Retina (tissue), 1 donor: ENCODE data around the gene METTL25B.

Experiments
- DNase-seq: peaks from one replicate; pipeline ENCODE4 v3.0.0-alpha.2; 2016

The METTL25B gene

DNA sequence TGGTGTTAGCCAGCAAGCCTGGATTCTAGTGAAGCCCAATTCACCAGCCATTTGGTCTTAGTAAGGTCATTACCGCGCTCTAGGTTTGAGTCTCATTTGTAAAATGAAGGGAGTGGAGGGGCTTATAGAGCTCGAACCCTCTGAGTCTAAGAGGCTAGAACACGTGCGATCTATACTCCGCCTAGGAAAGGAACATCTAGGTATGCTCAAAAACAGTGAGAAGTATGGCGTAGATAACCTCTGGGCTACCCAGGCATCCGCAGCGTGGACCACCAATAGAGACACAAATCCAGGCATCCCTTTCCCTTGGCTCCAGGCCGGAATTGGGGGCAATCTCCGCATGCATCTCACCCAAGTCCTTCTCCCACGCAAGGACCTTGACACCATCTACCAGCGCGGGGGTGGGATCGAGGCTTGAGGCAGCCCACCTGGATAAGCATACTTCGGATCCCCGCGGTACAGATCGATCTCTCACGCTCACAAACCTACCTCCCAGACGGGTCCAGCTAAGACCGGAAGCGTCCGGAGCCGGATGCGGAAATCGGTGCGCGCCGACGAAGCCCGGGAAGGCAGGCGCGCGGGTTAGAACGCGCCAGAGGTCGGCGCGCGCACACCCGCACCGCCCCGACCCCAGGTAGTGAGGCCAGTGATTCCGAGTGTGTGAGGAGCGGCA is at the start of gene METTL25B:
TSS of gene METTL25B (plus strand) at position 544 of the 673 bp plus-strand sequence. CDS start 636 bp downstream, outside the sequence.
- DNase-seq, result peak; percentile 84

DNA sequence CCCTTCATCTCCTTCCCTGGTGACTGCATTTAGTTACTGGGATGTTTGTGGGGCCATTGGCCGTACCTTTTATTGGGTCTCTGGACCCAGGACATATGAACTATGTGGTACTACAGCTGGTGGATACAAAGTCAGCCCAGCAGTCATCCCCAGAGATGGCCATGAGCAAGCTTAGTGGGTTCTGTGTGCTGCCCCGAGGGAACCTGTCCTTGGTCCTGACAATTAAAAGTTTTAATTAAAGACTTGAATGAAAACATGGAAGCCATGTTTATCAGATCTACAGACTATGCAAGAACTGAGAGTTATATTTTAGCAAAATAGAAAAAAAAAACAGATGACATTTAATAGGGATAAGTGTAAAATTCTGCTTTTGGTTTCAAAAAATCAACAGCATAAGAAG is 48.2 kb upstream of the METTL25B start:
- no peak for DNase-seq

DNA sequence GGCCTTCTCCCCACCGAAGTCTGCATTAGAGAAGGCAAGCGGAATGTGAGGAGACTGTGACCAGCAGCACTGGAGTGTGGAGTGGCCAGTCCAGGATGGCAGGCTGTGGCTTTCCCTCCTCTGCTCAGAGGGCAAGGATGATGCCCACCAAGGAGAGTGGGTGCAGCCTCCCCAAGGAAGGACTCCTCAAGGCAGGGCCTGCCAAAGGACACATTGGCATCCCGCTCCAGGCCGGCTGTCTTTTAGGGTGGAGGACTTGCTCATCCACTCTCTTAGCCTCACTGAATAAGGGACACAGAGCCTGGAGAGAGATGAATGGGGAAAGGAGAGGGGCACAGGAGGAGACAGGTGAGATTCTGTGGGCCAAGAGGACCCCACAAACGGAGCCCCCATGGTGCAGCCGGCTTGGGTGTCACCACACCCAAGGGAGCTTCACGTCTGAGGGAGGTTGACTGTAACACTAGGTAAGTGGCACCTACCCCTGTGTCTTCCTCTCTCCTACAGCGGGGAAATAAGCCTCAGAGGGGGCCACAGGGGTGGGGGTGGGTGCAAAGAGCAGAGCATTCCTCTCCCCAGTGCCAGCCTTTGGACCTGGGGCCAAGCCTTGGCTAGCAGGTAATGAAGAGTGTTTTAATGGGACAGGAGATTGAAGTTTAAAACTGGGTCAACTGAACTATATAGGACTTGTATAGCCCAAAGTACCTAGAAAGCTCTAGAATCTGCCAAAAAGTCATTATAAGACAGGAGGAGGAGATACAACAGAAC is 46.9 kb upstream of the METTL25B start:
- DNase-seq, result no peak

- DNase-seq, result no peak
Observed at GRCh38 chr1:156682166-156682890, 45.9 kb upstream of the METTL25B start.

DNA sequence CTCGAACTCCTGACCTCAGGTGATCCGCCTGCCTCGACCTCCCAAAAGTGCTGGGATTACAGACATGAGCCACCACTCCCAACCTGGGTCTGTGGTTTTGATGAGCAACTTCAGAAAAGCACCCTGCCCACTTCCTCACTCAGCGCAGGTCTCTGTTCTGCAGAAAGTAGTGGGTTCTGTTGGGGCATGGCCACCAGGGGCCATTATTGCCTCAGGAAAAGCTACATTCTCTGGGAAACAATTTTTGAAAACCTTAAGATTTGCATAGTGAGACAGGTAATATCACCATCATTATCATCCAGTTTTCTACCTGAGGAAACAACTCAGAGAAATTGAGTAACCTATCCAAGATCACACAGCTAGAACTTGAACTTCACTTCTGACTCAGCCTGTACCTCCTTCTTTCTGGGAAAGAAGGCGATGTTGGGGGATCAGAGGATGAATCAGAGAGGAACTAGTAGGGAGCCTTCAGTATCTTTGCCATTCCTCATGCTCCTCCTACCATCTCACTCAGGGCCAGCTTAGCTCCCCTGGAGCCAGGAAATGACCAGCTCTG is 44.0 kb upstream of the METTL25B start:
- no peak for DNase-seq

DNA sequence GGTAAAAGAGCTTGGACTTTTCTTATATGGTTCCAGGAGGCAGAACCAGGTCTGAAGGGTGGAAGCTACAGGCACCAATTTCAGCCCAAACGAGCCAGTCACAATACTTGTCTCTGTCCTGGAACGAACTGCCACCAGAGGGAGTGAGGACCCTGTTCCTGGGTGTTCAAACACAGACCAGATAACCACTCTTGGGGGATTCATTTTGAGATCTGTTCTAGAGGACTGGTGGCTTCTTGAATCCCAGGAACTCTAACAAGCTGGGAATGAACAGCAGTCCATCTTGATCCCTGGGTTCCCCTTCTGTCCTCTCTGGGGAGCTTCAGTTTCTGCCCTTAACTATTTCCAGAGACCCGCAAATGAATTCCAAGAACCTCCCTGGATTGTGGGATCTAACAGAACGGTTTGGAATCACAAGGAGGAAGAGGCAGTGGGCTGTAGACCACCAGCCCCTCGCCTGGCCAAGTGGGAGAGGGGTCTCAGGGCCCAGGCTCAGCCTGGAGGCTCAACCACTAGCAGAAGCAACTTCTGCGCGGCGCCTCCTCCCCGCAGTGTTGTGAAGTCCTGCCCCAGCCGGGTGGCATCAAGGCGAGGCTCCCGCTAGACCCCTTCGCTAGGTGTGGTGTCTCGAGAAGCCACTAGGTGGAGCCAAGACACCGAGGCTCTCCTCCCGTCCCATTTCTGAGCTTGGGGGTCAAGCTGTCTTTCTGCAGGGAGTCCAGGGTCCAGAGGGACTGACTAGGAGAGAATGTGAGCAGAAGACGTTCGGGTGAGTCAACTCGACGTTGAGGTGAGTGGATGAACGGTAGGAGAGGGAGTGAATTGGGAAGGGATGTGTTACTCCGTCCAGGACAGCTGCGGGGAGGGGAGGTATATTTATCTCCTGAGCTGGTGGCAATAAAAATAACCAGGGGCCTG is 39.0 kb upstream of the METTL25B start:
- peak; percentile 95 for DNase-seq

DNA sequence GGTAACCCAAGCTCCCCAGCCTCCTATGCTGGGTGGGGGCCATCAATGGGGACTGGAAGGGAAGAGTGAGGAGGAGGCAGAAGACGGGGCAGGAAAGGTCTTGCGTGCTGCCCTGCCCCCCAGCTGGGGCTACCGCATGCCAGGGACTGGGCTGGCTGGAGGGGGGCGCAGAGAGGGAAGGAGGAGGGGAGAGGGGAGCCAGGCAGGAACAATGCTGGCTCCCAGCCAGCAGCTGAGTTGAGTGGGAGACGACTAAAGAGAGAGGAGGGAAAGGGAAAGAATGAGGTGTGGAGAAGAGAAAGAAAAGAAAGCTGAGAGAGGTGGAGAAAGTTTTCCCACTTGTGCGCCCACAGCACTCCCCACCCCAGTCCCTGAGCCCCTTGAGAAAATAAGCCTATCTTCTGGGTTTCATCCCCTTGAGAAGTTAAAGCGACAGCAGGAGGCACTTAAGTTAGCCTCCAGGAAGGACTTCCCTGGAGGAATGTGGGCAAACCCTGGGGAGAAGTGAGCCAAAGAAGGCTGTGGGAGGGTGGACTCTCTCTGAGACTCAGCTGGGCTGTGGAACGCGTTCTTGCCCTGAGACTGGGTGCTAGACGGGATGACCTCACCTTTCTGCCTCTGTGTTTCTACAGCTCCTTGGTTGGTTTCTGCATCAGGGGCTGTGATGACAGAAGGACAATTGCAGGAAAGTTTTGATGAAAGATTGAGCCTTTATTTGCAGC is 38.2 kb upstream of the METTL25B start:
- DNase-seq, result no peak

DNA sequence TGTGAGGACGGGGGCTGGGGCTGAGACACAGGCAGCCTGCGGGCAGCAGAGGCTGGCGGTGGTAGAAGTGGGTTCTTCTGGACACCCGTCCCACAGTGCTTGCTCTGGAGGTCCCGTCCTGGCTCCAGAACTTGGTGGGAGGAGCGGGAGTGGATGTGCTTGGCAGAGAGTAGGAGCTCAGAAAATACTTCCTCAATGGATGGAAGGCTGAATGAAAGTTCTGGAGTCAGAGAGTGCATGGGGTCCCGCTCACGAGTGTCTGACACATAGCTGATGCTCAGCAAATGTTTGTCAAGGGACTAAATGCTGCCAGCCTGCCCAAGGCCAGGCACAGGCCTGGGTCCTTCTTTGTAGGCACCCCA is 37.6 kb upstream of the METTL25B start:
- no peak for DNase-seq

DNA sequence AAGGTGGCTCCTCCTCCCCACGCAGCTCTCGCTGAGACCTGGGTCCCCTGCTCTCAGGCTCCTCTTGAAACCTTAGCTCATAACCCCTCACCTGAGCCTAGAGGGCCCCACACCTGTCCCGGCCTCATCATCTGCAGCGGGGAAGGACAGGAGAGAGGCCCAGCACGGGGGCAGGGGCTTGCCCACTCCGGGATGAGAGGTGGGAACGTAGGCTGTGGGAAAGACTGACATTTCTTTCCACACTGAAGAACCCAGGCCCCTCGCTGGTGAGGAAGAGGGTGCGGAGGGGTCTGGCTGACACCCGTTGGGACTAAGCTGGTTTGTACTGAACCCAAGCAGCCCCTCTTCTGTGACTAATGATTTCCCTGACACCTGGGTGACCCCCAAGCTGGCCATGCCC is 37.1 kb upstream of the METTL25B start:
- no peak for DNase-seq

- no peak for DNase-seq
Observed at GRCh38 chr1:156691665-156692440, 36.4 kb upstream of the METTL25B start.

- no peak for DNase-seq
Observed at GRCh38 chr1:156692441-156692924, 35.8 kb upstream of the METTL25B start.

GRCh38 chr1:156692925-156693847 is 35.1 kb upstream of the METTL25B start:
- no peak for DNase-seq

DNA sequence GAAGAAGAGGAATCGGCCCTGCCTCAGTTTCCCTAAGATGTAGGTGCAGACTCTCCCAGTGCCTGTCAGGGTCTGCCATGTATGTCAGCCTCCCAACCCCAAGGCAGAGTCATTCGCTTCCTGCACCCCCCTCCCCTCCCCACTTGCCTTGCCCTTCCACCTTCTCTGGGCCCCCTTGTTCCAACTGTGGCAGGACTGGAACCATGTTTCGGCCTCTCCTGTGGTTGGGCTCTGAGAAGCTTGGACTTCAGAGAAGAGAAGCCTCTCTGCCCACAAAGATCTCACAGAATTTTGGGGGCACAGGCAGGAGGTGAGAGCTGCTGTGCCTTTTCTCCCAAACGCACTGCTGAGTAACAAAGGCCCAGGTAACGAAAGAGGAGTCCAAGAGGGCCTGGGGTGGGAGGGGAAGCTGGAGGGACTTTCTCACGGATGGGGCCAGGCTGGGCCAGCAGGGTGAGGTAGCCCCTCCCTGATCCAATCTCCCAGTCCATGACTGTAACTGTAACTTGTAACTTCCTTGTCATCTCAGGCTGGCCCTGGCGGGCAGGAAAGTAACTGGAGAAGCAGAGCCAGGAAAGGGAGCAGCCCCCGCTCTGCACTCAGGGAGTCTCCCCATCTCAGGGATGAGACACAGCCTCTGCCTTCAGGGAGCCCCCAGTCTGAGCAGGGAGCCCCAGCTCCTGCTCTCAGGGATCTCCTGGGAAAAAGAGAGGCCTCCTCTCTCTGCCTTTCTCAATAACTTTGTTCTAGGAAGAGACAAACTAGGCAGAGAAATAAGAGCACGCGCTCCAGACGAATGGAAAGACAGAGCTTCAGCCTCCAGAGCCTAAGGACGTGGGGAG is 34.2 kb upstream of the METTL25B start:
- DNase-seq, result no peak

GRCh38 chr1:156694690-156694962 is 33.6 kb upstream of the METTL25B start:
- no peak for DNase-seq

GRCh38 chr1:156696755-156697154 is 31.5 kb upstream of the METTL25B start:
- no peak for DNase-seq

DNA sequence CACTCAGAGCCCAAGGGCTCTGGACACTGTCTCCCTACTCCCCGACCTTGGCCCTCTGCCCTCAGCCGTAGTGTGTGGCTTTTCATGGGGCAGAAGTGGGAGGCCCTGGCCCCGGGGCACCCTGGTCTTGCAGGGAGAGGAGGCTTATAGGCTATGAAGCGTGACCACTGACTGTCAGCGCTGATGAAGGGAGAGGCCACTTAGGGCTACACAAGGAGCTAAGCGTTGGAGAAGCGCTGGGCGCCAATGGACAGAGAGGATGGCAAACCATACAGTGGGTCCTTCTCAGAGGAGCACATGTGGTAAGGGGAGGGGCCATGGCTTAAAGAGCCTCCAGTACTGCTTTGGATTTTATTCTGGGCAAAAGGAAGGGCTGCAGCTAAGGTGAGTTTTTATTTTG is 30.8 kb upstream of the METTL25B start:
- no peak for DNase-seq

DNA sequence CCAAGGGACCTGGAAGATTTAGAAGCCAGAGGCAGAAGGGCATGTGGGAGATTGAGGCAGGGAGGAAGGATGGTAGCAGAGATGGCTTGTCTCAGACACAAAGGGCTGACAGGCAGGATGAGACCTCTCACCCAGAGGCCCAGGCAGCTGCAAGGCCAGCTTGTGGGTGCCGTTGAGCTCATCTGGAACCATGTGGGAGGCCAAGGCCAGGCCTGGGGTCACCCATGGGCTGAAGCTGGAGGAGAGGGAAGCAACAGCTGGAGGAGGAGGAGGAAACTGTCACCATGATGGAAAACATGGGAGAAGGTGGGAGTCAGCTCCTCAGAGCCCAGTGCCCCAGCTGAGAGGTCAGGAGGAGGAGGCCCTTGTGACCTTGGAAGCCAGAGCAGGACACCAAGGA is 29.3 kb upstream of the METTL25B start:
- DNase-seq, result no peak

GRCh38 chr1:156700736-156701531 is 27.3 kb upstream of the METTL25B start:
- no peak for DNase-seq
